Thoracic aorta (tissue), 2 donors: ENCODE results near the gene PDZRN3. TPM values are rescaled to one million over a fixed set of nuclear protein-coding genes. Genes with fewer than 3 reads are reported as not detected.

Experiments
- ATAC-seq: fragments of 150-250 bp; one replicate; pipeline ENCODE4 v1.8.0; 2017; ENCODE audit warnings: low read depth; ENCODE audit not compliant: insufficient number of reproducible peaks, low FRiP score
- DNase-seq: peaks from one replicate; pipeline ENCODE4 v3.0.0-alpha.2; 2020; ENCODE audit warnings: low spot score
- H3K27ac ChIP-seq, 2 donors: fragments of 200-600 bp; sonication (generic); 1 replicate in 1 of 2; 2 replicates in 1 of 2; pipeline ENCODE4 v1.5.1; 2016; ENCODE audit warnings: mild to moderate bottlenecking in 2 of 2, moderate library complexity in 2 of 2
- H3K27me3 ChIP-seq: fragments of 200-600 bp; sonication (generic); replicated peaks from 2 replicates; pipeline ENCODE4 v1.6.0; 2016; ENCODE audit warnings: mild to moderate bottlenecking; ENCODE audit not compliant: insufficient read depth
- H3K36me3 ChIP-seq: fragments of 200-600 bp; sonication (generic); one replicate; pipeline ENCODE4 v1.5.1; 2016
- H3K4me1 ChIP-seq, 2 donors: fragments of 200-600 bp; sonication (generic); 1 replicate in 1 of 2; 2 replicates in 1 of 2; pipeline versions ENCODE4 v1.5.1 to v1.6.0; 2016; ENCODE audit warnings: low read depth in 2 of 2, mild to moderate bottlenecking in 1 of 2; ENCODE audit not compliant: control insufficient read depth in 1 of 2
- H3K4me3 ChIP-seq: fragments of 200-600 bp; sonication (generic); 2 replicates; pipeline ENCODE4 v1.5.1; 2016; ENCODE audit warnings: mild to moderate bottlenecking
- H3K9me3 ChIP-seq: fragments of 200-600 bp; sonication (generic); 2 replicates; pipeline ENCODE4 v1.5.1; 2016
- total RNA-seq, 2 donors: library from RNA; depleted of rRNA; stranded (reverse); fragments of >200 nt; gene quantifications; one replicate each; pipeline versions ENCODE4 v1.1.0 to v1.2.3, GENCODE V29; 2016
- TF ChIP-seq, protein P1 (sequence below): fragments of 200-600 bp; sonication (generic); IDR thresholded peaks from one replicate; pipeline ENCODE4 v1.5.1; 2019; ENCODE audit warnings: antibody characterized with exemption

The PDZRN3 gene
- total RNA-seq, 2 donors from 2014 or later = 140 to 166 TPM

DNA sequence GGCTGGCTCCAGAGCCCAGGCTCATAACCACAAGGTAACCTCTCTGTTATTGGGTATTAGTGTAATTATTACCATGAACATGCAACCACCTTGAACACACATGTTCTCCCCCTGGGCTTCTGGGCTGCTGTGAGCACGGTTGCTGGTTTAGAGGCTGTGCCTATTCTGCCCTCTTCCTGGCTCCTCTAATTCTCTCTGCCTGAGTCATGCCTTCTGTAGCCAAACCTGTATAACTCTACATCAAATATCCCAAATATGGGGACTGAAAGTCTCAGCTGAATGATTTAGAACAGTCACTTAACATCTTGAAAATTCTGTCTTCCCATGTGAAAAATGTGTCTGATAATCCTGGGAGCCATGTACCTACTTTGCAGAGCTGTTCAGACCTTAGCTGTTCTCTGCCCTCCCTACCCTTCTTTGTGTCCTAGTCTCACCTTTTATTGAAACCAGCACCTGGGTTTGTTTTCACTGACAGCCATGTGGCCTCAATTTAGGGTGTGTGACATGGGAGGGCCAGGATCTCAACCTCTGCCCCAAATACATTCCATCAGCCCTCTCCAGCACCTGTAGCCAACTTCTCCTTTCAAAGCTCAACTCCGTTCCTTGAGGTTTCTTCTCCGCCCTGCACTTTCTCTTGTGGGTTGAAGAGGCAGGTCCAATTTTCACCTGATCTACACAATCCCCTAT is 60.7 kb downstream of the PDZRN3 start:
- H3K36me3 ChIP-seq = no peaks in the 10 kb centered on the region
- ATAC-seq (no peak), DNase-seq (no peak)
- peak overlapping the region in 1 of 2 donors; percentile 50 for H3K27ac ChIP-seq
- H3K27me3 ChIP-seq = no peaks in the 10 kb centered on the region
- peaks cover 4 to 54% of the 10 kb centered on the region in 2 donors for H3K4me1 ChIP-seq
- no peaks in the 10 kb centered on the region for H3K9me3 ChIP-seq
- H3K4me3 ChIP-seq = no peak overlapping the region
- TF ChIP-seq, protein P1, sequence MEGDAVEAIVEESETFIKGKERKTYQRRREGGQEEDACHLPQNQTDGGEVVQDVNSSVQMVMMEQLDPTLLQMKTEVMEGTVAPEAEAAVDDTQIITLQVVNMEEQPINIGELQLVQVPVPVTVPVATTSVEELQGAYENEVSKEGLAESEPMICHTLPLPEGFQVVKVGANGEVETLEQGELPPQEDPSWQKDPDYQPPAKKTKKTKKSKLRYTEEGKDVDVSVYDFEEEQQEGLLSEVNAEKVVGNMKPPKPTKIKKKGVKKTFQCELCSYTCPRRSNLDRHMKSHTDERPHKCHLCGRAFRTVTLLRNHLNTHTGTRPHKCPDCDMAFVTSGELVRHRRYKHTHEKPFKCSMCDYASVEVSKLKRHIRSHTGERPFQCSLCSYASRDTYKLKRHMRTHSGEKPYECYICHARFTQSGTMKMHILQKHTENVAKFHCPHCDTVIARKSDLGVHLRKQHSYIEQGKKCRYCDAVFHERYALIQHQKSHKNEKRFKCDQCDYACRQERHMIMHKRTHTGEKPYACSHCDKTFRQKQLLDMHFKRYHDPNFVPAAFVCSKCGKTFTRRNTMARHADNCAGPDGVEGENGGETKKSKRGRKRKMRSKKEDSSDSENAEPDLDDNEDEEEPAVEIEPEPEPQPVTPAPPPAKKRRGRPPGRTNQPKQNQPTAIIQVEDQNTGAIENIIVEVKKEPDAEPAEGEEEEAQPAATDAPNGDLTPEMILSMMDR = no peak

DNA sequence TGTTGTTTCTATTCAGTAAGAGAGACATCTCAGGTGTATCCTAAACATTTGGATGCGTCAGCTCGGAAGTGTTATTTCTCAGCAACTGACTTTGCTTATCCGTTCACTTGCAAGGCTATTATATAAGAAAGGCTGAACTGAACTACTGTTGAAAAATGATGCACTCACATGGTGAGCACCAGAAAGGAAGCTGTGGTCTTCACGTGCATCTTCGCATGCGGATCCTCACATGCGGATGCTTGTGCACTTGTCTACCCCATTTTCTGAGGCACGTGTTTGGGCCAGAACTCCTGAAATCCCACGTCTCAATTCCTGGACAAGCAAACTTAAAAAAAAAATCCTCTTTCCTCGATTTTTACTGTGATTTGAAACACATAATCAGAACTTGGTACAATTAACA is 63.2 kb downstream of the PDZRN3 start:
- H3K27ac ChIP-seq = no peak overlapping the region
- DNase-seq (no peak), ATAC-seq (no peak)
- H3K36me3 ChIP-seq = no peaks in the 10 kb centered on the region
- no peaks in the 10 kb centered on the region for H3K27me3 ChIP-seq
- no peaks in the 10 kb centered on the region for H3K9me3 ChIP-seq
- H3K4me1 ChIP-seq = peaks cover 10 to 57% of the 10 kb centered on the region in 2 donors
- no peak overlapping the region for H3K4me3 ChIP-seq
- TF ChIP-seq, protein P1 = no peak

DNA sequence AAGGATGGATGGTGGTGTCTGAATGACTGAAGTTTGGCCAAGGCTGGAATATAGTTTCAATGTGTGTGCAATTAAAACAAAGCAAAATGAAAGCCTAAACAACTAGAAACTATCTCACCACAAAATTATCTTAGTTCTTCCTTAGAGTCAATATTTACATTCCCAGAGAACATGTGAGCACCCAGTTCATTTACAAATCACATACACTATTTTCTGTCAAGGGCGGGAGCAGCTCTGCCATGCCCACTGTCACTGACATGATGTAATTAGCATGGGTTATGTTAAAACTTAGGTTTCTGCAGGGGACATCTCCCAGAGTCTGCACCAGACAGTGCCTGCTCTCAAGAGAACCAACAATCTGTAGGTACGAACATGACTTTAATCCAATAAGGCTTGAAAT is 65.0 kb downstream of the PDZRN3 start:
- DNase-seq (no peak), ATAC-seq (no peak)
- no peaks in the 10 kb centered on the region for H3K9me3 ChIP-seq
- peaks cover 10 to 68% of the 10 kb centered on the region in 2 donors for H3K4me1 ChIP-seq
- H3K27ac ChIP-seq = no peak overlapping the region
- TF ChIP-seq, protein P1 = no peak
- H3K27me3 ChIP-seq = no peaks in the 10 kb centered on the region
- H3K4me3 ChIP-seq = no peak overlapping the region
- no peaks in the 10 kb centered on the region for H3K36me3 ChIP-seq

DNA sequence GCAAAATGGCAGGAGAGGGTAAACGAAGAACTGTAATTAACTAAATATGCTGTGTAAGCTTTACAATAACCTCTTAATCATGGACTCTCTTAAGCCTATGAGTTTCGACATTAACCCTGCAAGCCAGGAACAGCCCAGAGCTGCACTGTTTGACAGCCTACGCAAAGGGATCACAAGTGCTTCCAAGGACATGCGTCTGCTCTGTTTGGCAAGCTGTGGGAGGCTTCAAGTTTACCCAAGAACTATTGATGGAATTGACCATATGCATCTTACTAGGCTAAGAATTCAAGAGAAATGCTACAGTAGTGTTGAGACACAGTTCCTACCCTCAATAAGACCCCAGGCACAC is 66.0 kb downstream of the PDZRN3 start:
- no peaks in the 10 kb centered on the region for H3K9me3 ChIP-seq
- DNase-seq = no peak
- H3K27ac ChIP-seq = no peak overlapping the region
- H3K36me3 ChIP-seq = no peaks in the 10 kb centered on the region
- TF ChIP-seq, protein P1 = no peak
- H3K4me3 ChIP-seq = no peak overlapping the region
- peaks cover 9 to 61% of the 10 kb centered on the region in 2 donors for H3K4me1 ChIP-seq
- no peaks in the 10 kb centered on the region for H3K27me3 ChIP-seq
- no peak for ATAC-seq

DNA sequence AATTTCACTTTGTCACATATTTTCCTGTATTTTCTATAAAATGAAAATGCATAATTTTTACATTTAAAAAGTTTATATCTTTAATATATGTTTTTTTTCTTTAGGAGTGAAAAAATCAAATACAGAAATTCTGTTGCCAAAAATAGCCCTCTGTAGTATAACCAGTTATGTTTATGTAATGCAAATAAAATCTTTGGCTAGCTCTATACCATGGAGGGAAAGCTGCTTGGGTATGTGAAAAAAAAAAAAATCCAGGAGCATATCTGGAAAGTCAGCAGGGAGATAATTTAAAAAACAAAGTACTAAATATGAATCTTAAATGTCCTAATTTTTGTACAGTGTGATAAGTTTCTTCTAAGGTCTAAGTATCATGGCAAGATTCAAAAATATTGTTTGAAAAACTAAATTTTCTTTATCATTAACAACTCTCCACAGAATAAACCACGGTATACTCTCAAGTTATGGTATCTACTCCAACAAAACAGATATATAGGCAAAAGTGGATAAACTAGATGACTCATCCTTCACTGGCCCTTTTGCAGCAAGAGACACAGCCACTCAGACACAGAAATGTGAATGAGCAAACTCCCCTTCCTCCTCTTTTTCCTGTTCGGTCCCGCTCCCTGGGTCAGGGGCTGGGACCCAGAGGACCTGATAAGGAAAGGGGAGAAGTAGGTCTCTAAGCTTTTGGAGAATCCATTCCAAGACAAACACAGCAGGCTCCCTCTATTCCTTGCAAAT is 66.6 kb downstream of the PDZRN3 start:
- Histone ChIP-seq H3K4me3 (no peak overlapping the region), H3K36me3 (no peaks in the 10 kb centered on the region), H3K27me3 (no peaks in the 10 kb centered on the region), H3K4me1 (peaks cover 7 to 56% of the 10 kb centered on the region in 2 donors), H3K27ac (no peak overlapping the region), H3K9me3 (no peaks in the 10 kb centered on the region)
- TF ChIP-seq, protein P1 = no peak
- ATAC-seq = no peak
- DNase-seq = no peak
